ES-I3 (cell line): Measurements from ENCODE around the gene SRPRA.
"Not testable (repeated sequence)": the region's sequence is repeated elsewhere in the genome, so short reads cannot be mapped to it uniquely, and the experiment has no call there.

Experiments used
- H3K36me3 ChIP-seq: 2 replicates; pipeline ENCODE4 v1.6.1; 2013; ENCODE audit warnings: mild to moderate bottlenecking, low read length, control low read depth, moderate library complexity; ENCODE audit not compliant: insufficient read depth
- H3K4me1 ChIP-seq: 2 replicates; pipeline ENCODE4 v1.6.1; 2013; ENCODE audit warnings: mild to moderate bottlenecking, control low read depth, low read length; ENCODE audit not compliant: insufficient read depth
- H3K9ac ChIP-seq: 2 replicates; pipeline ENCODE4 v1.6.1; 2013; ENCODE audit warnings: low read depth, mild to moderate bottlenecking, low read length, moderate library complexity
- H3K9me3 ChIP-seq: 2 replicates; pipeline ENCODE4 v1.6.1; 2013; ENCODE audit warnings: mild to moderate bottlenecking, low read length, moderate library complexity; ENCODE audit not compliant: control insufficient read depth, insufficient read depth

SRPRA gene

DNA sequence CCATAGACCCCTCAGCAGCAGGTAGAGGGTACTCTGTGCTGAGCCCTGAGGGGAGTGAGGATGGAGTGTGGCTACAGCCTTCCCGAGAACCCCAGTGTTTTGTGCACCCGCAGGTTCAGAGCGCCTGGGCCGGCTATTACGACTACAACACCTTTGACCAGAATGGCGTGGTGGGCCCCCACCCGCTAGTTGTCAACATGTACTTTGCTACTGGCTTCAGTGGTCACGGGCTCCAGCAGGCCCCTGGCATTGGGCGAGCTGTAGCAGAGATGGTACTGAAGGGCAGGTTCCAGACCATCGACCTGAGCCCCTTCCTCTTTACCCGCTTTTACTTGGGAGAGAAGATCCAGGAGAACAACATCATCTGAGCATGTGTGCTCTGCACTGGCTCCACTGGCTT lies 8.6 kb upstream of the SRPRA start:
- H3K36me3 ChIP-seq: peaks cover 18% of the 10 kb centered on the region
- H3K4me1 ChIP-seq: no peaks in the 10 kb centered on the region
- H3K9me3 ChIP-seq: no peaks in the 10 kb centered on the region
- H3K9ac ChIP-seq: no peak overlapping the region

DNA sequence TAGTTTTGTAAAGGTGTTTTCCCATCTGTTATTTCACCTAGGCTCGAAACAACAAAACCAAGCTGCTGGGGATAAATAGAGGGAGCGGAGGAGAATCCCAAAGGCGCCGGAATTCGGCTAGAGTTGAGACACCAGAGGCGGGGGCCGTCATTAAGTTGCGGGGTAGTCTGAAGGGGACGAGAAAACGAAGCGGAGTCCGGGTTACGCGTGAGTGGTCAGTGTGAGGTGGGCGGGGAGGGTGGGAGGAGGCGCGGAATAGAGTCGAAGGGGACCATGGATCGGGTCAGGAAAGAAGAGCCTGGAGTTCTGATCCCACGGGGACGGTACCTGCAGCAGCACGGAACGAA lies 361 bp downstream of the SRPRA start:
- Histone ChIP-seq H3K4me1 (peaks cover 4% of the 10 kb centered on the region), H3K9ac (peak overlapping the region; percentile 72), H3K36me3 (peaks cover 41% of the 10 kb centered on the region), H3K9me3 (no peaks in the 10 kb centered on the region)

GRCh38 chr11:126267650-126268049 lies 1.0 kb downstream of the SRPRA start:
- Histone ChIP-seq H3K9me3 (no peaks in the 10 kb centered on the region), H3K4me1 (peaks cover 4% of the 10 kb centered on the region), H3K9ac (peak overlapping the region; percentile 72), H3K36me3 (peaks cover 40% of the 10 kb centered on the region)

- Histone ChIP-seq H3K9ac (no peak overlapping the region), H3K4me1 (peaks cover 4% of the 10 kb centered on the region), H3K9me3 (no peaks in the 10 kb centered on the region), H3K36me3 (peaks cover 40% of the 10 kb centered on the region)
Observed at GRCh38 chr11:126265811-126266210, 2.9 kb downstream of the SRPRA start.

GRCh38 chr11:126263489-126263888 lies 5.2 kb downstream of the SRPRA start:
- no peaks in the 10 kb centered on the region for H3K4me1 ChIP-seq
- H3K9me3 ChIP-seq: no peaks in the 10 kb centered on the region
- H3K36me3 ChIP-seq: peaks cover 44% of the 10 kb centered on the region
- H3K9ac ChIP-seq: no peak overlapping the region

- Histone ChIP-seq H3K9ac (no peak overlapping the region), H3K9me3 (no peaks in the 10 kb centered on the region), H3K36me3 (peaks cover 43% of the 10 kb centered on the region)
Observed at GRCh38 chr11:126262216-126262615, 6.5 kb downstream of the SRPRA start.

GRCh38 chr11:126257764-126258163 lies 10.9 kb downstream of the SRPRA start:
- Histone ChIP-seq H3K4me1 (no peaks in the 10 kb centered on the region), H3K36me3 (peaks cover 13% of the 10 kb centered on the region), H3K9ac (no peak overlapping the region), H3K9me3 (no peaks in the 10 kb centered on the region)

More at GRCh38 chr11:126262216-126262615, 6.5 kb downstream of the SRPRA start:
- no peaks in the 10 kb centered on the region for H3K4me1 ChIP-seq

DNA sequence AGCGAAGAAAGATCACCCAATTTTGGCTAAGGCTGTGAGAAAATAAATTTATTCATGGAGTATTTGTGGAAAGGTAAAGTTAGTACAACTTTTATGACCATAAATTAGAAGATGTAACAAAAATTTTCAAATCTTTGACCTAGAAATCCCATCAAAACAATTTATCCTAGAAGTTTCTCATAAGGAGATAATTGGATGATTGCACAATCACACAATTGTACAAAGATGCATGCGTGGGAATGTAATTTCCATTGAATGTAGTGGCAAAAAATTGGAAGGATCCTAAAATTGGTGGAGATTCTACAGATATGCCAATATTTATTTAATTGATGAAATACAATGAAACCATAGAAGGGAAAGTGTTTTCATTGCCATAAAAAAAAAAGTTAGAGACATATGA lies 11.6 kb downstream of the SRPRA start:
- H3K4me1 ChIP-seq: no peaks in the 10 kb centered on the region
- H3K36me3 ChIP-seq: peaks cover 9% of the 10 kb centered on the region
- H3K9ac ChIP-seq: no peak overlapping the region
- no peaks in the 10 kb centered on the region for H3K9me3 ChIP-seq

DNA sequence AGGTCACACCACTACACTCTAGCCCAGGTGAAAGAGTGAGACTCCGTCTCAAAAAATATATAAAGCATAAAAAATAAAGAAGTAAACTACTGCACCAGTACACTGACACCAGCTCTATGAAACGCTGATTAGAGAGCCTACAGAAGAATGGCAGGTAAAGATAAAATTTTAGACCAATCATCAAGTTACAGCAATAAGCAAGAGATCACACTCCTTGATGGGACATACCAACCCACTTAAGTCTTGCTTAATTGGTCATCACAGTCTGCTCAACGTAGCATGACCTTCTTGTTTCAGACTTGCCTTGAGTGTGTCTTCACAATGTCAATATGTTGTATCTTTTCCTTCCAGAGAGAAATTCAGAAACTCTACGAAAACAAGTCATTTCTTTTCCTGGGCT lies 12.5 kb downstream of the SRPRA start:
- no peaks in the 10 kb centered on the region for H3K9me3 ChIP-seq
- peaks cover 8% of the 10 kb centered on the region for H3K36me3 ChIP-seq
- no peaks in the 10 kb centered on the region for H3K4me1 ChIP-seq
- H3K9ac ChIP-seq: no peak overlapping the region

- H3K9me3 ChIP-seq, H3K4me1 ChIP-seq, H3K9ac ChIP-seq, H3K36me3 ChIP-seq: not testable (repeated sequence)
Observed at GRCh38 chr11:126255507-126255906, 13.2 kb downstream of the SRPRA start.

DNA sequence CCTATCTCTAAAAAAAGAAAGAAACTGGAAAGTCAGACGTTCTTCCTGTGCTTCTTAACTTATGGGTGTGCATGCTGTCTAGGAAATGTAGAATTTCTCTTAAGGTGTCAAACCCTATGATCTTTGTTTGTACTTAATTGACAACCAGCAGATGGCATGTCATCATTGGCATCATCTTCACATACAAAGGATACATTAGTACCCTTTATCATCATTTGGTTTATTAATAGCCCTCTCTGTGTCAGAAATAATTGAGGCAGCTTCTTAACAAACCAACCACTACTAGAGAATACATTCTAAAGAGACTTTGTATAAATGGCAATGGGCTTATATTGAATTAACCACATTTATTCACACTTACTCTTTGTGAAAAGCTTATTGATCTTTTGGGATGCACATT lies 13.9 kb downstream of the SRPRA start:
- Histone ChIP-seq H3K4me1 (no peaks in the 10 kb centered on the region), H3K36me3 (peaks cover 8% of the 10 kb centered on the region), H3K9me3 (no peaks in the 10 kb centered on the region), H3K9ac (no peak overlapping the region)

- H3K36me3 ChIP-seq: peaks cover 5% of the 10 kb centered on the region
Observed at GRCh38 chr11:126253265-126253664, 15.4 kb downstream of the SRPRA start.

GRCh38 chr11:126246636-126247035 lies 22.1 kb downstream of the SRPRA start:
- Histone ChIP-seq H3K9ac (no peak overlapping the region), H3K9me3 (no peaks in the 10 kb centered on the region), H3K36me3 (peaks cover 6% of the 10 kb centered on the region), H3K4me1 (no peaks in the 10 kb centered on the region)

More at GRCh38 chr11:126253265-126253664, 15.4 kb downstream of the SRPRA start:
- no peaks in the 10 kb centered on the region for H3K9me3 ChIP-seq
- H3K4me1 ChIP-seq: no peaks in the 10 kb centered on the region
- no peak overlapping the region for H3K9ac ChIP-seq

GRCh38 chr11:126233391-126233790 lies 35.3 kb downstream of the SRPRA start:
- Histone ChIP-seq H3K9ac (no peak overlapping the region), H3K36me3 (peaks cover 4% of the 10 kb centered on the region), H3K9me3 (no peaks in the 10 kb centered on the region), H3K4me1 (no peaks in the 10 kb centered on the region)

GRCh38 chr11:126232683-126233082 lies 36.0 kb downstream of the SRPRA start:
- Histone ChIP-seq H3K4me1 (no peaks in the 10 kb centered on the region), H3K9me3 (no peaks in the 10 kb centered on the region), H3K36me3 (peaks cover 4% of the 10 kb centered on the region)

More at GRCh38 chr11:126232683-126233082, 36.0 kb downstream of the SRPRA start:
- H3K9ac ChIP-seq: no peak overlapping the region
